ENCODE results near the gene RASL12. TPM values are rescaled to one million over a fixed set of nuclear protein-coding genes. Genes with fewer than 3 reads are reported as not detected.

Gene RASL12
- total and polyA plus RNA-seq, 2 experiments from 2014 or later, result 4.6 to 6.4 TPM

GRCh38 chr15:65067317-65067644 lies 510 bp downstream of the RASL12 start:
- WGBS (ENCODE audit: low lambda C conversion rate, missing lambda C conversion rate), result 23% methylated on average over 7 of the region's 8 CpGs
- Histone ChIP-seq H3K4me2 (peak overlapping the region; percentile 91), H3K4me3 (peak overlapping the region; percentile 39), H4K20me1 (ENCODE audit: insufficient read depth, poor library complexity, severe bottlenecking) (no peaks in the 10 kb centered on the region), H3K36me3 (replicated peaks; ENCODE audit: insufficient read depth, low read depth) (no peaks in the 10 kb centered on the region), H3K4me1 (ENCODE audit: insufficient read depth) (peaks cover 25% of the 10 kb centered on the region), H3K9me3 (ENCODE audit: low read depth) (no peaks in the 10 kb centered on the region), H3K27me3 (peaks cover 10% of the 10 kb centered on the region), H3K79me2 (no peaks in the 10 kb centered on the region), H3K9me2 (replicated peaks; ENCODE audit: insufficient read depth) (no peaks in the 10 kb centered on the region), H2AFZ (peak overlapping the region; percentile 78), H3K27ac (no peak overlapping the region)
- DNase-seq (ENCODE audit: low spot score), result no peak
- TF ChIP-seq EZH2 (IDR thresholded peaks at IDR 0.05; ENCODE audit: borderline replicate concordance) (no peak), CTCF (IDR thresholded peaks at IDR 0.05; ENCODE audit: poor library complexity) (no peak), EZH2phosphoT487 (IDR thresholded peaks at IDR 0.05; ENCODE audit: low read depth, severe bottlenecking, unreplicated experiment) (no peak)

- no peaks in the 10 kb centered on the region for H3K79me2 ChIP-seq
- TF ChIP-seq EZH2phosphoT487 (IDR thresholded peaks at IDR 0.05; ENCODE audit: low read depth, severe bottlenecking, unreplicated experiment), result no peak
- no peak for TF ChIP-seq EZH2 (IDR thresholded peaks at IDR 0.05; ENCODE audit: borderline replicate concordance)
- TF ChIP-seq CTCF (IDR thresholded peaks at IDR 0.05; ENCODE audit: poor library complexity), result no peak
- H3K36me3 ChIP-seq (replicated peaks; ENCODE audit: insufficient read depth, low read depth), result no peaks in the 10 kb centered on the region
- 30% methylated on average over 6 of the region's 9 CpGs for WGBS (ENCODE audit: low lambda C conversion rate, missing lambda C conversion rate)
- H3K27ac ChIP-seq, result no peak overlapping the region
- H3K27me3 ChIP-seq, result peaks cover 10% of the 10 kb centered on the region
- H3K4me1 ChIP-seq (ENCODE audit: insufficient read depth), result peaks cover 21% of the 10 kb centered on the region
- peak overlapping the region; percentile 78 for H2AFZ ChIP-seq
- no peaks in the 10 kb centered on the region for H3K9me3 ChIP-seq (ENCODE audit: low read depth)
- no peaks in the 10 kb centered on the region for H4K20me1 ChIP-seq (ENCODE audit: insufficient read depth, poor library complexity, severe bottlenecking)
- H3K9me2 ChIP-seq (replicated peaks; ENCODE audit: insufficient read depth), result no peaks in the 10 kb centered on the region
- peak overlapping the region; percentile 91 for H3K4me2 ChIP-seq
- DNase-seq (ENCODE audit: low spot score), result no peak
- peak overlapping the region; percentile 39 for H3K4me3 ChIP-seq
These were observed 1.0 kb downstream of the RASL12 start for GRCh38 chr15:65066635-65067316.

GRCh38 chr15:65066001-65066634 lies 1.7 kb downstream of the RASL12 start:
- DNase-seq (ENCODE audit: low spot score), result no peak
- Histone ChIP-seq H2AFZ (no peak overlapping the region), H3K9me2 (replicated peaks; ENCODE audit: insufficient read depth) (no peaks in the 10 kb centered on the region), H3K36me3 (replicated peaks; ENCODE audit: insufficient read depth, low read depth) (no peaks in the 10 kb centered on the region), H4K20me1 (ENCODE audit: insufficient read depth, poor library complexity, severe bottlenecking) (no peaks in the 10 kb centered on the region), H3K4me2 (peak overlapping the region; percentile 91), H3K79me2 (no peaks in the 10 kb centered on the region), H3K27me3 (peaks cover 10% of the 10 kb centered on the region), H3K4me3 (no peak overlapping the region), H3K27ac (no peak overlapping the region), H3K4me1 (ENCODE audit: insufficient read depth) (peaks cover 21% of the 10 kb centered on the region), H3K9me3 (ENCODE audit: low read depth) (no peaks in the 10 kb centered on the region)
- 62% methylated on average over 3 of the region's 3 CpGs for WGBS (ENCODE audit: low lambda C conversion rate, missing lambda C conversion rate)
- TF ChIP-seq EZH2phosphoT487 (IDR thresholded peaks at IDR 0.05; ENCODE audit: low read depth, severe bottlenecking, unreplicated experiment) (no peak), CTCF (IDR thresholded peaks at IDR 0.05; ENCODE audit: poor library complexity) (no peak), EZH2 (IDR thresholded peaks at IDR 0.05; ENCODE audit: borderline replicate concordance) (no peak)
